ENCODE results near the gene MCC.

Gene MCC

DNA sequence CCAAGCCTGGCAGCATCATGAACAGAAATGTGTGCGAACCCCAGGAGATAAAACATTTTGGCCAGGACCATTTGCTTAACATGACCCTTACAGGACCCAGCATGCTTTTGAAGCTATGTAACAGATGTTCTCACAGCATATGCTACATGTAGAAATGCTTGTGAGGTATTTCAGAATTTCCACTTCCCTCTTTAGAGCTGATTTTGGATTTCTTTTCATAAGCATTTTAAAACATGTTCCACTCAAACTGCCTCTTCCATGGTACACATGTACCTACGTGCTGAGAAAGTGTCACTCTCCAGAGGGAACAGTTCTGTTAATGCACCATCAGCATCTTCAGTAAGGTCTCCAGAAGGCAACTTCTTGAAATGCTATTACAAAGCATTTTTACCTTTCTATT, 37.8 kb downstream of the MCC start:
- Histone ChIP-seq H3K27ac (ENCODE audit: low read depth, low read length) (no peak overlapping the region), H3K4me3 (ENCODE audit: low read length) (no peak overlapping the region), H3K9ac (ENCODE audit: low read depth, low read length) (no peak overlapping the region), H3K4me1 (ENCODE audit: insufficient read depth, low read length) (no peaks in the 10 kb centered on the region), H3K9me3 (ENCODE audit: insufficient read depth, low read depth, low read length) (no peaks in the 10 kb centered on the region), H3K36me3 (ENCODE audit: insufficient read depth, low read length) (no peaks in the 10 kb centered on the region), H3K27me3 (ENCODE audit: insufficient read depth, low read length) (no peaks in the 10 kb centered on the region)
- 87% methylated on average over 2 of the region's 2 CpGs for WGBS

DNA sequence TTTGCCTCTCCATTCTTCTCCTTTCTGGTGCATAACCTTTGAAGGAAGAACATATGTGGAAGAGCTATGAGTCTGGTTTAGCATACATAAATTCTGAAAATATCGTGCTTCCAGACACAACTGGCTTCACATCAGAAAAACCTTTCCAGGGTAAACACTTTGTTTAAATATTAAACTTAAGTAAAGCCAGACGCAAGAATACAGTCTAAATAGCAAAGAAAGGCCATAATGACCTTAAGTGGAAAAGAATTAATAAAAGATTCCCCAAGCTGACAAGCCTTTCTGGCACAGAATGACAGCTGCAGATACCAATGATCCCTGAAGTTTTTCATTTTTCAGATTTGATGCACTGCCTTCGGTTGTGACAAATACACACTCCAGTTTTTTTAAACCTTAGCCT, 40.0 kb downstream of the MCC start:
- H3K4me3 ChIP-seq (ENCODE audit: low read length), result no peak overlapping the region
- WGBS, result 91% methylated on average over 3 of the region's 3 CpGs
- no peaks in the 10 kb centered on the region for H3K27me3 ChIP-seq (ENCODE audit: insufficient read depth, low read length)
- no peak overlapping the region for H3K27ac ChIP-seq (ENCODE audit: low read depth, low read length)
- no peaks in the 10 kb centered on the region for H3K36me3 ChIP-seq (ENCODE audit: insufficient read depth, low read length)
- H3K9ac ChIP-seq (ENCODE audit: low read depth, low read length), result no peak overlapping the region
- no peaks in the 10 kb centered on the region for H3K4me1 ChIP-seq (ENCODE audit: insufficient read depth, low read length)
- no peaks in the 10 kb centered on the region for H3K9me3 ChIP-seq (ENCODE audit: insufficient read depth, low read depth, low read length)

DNA sequence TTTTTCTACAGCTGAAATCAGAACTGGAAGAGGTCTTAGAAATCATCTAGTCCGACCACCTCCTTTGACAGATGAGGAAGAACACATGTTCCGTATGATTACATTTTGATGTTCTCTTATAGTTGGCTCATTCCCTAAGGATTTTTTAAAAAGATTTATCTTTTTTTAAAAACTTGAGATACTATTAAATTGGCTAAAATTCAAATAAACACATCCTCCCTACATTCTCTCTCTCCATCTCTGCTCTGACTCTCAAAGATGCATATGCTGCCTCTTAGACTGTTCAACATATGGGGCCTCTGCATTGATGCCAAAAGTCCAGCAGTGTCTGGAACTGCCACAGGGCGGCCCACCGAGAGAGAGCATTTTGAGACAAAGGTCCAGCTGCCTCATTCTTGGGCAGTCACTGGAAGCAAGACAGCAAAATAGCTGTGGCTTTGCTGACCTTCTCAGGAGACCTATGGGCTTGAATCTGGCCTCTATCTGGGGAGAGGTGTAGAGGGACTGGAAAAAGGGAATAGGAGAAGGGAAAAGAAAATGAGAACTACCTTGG, 40.7 kb downstream of the MCC start:
- no peaks in the 10 kb centered on the region for H3K4me1 ChIP-seq (ENCODE audit: insufficient read depth, low read length)
- H3K4me3 ChIP-seq (ENCODE audit: low read length), result no peak overlapping the region
- no peaks in the 10 kb centered on the region for H3K36me3 ChIP-seq (ENCODE audit: insufficient read depth, low read length)
- 85% methylated on average over 4 of the region's 4 CpGs for WGBS
- H3K9ac ChIP-seq (ENCODE audit: low read depth, low read length), result no peak overlapping the region
- no peaks in the 10 kb centered on the region for H3K27me3 ChIP-seq (ENCODE audit: insufficient read depth, low read length)
- no peaks in the 10 kb centered on the region for H3K9me3 ChIP-seq (ENCODE audit: insufficient read depth, low read depth, low read length)
- no peak overlapping the region for H3K27ac ChIP-seq (ENCODE audit: low read depth, low read length)

DNA sequence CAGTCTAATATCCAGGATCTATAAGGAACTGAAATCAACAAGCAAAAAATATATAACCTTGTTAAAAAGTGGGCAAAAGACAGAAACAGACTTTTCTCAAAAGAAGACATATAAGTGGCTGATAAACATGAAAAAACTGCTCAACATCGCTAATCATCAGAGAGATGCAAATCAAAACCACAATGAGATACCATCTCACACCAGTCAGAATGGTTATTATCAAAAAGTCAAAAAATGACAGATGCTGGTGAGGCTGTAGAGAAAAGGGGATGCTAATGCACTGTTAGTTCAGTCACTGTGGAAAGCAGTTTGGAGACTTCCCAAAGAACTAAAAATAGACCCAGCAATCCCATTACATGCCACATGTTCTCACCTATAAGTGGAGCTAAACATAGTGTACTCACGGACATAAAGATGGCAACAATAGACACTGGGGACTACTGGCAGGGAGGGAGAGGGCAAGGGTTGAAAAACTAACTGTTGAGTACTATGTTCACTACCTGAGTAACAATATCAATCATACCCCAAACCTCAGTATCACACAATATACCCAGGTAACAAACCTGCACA, 41.8 kb downstream of the MCC start:
- Histone ChIP-seq H3K9me3 (ENCODE audit: insufficient read depth, low read depth, low read length) (no peaks in the 10 kb centered on the region), H3K27me3 (ENCODE audit: insufficient read depth, low read length) (no peaks in the 10 kb centered on the region), H3K36me3 (ENCODE audit: insufficient read depth, low read length) (no peaks in the 10 kb centered on the region), H3K4me1 (ENCODE audit: insufficient read depth, low read length) (no peaks in the 10 kb centered on the region), H3K4me3 (ENCODE audit: low read length) (no peak overlapping the region), H3K9ac (ENCODE audit: low read depth, low read length) (no peak overlapping the region), H3K27ac (ENCODE audit: low read depth, low read length) (no peak overlapping the region)
- 93% methylated on average over 2 of the region's 2 CpGs for WGBS

- Histone ChIP-seq H3K4me1 (ENCODE audit: insufficient read depth, low read length) (no peaks in the 10 kb centered on the region), H3K9ac (ENCODE audit: low read depth, low read length) (no peak overlapping the region), H3K27ac (ENCODE audit: low read depth, low read length) (no peak overlapping the region), H3K27me3 (ENCODE audit: insufficient read depth, low read length) (no peaks in the 10 kb centered on the region), H3K9me3 (ENCODE audit: insufficient read depth, low read depth, low read length) (no peaks in the 10 kb centered on the region), H3K4me3 (ENCODE audit: low read length) (no peak overlapping the region), H3K36me3 (ENCODE audit: insufficient read depth, low read length) (no peaks in the 10 kb centered on the region)
- 91% methylated on average over 1 of the region's 1 CpG for WGBS
Measured at GRCh38 chr5:113437111-113437510, 51.1 kb downstream of the MCC start.

- Histone ChIP-seq H3K9ac (ENCODE audit: low read depth, low read length) (no peak overlapping the region), H3K4me1 (ENCODE audit: insufficient read depth, low read length) (no peaks in the 10 kb centered on the region), H3K4me3 (ENCODE audit: low read length) (no peak overlapping the region), H3K27ac (ENCODE audit: low read depth, low read length) (no peak overlapping the region), H3K36me3 (ENCODE audit: insufficient read depth, low read length) (no peaks in the 10 kb centered on the region), H3K9me3 (ENCODE audit: insufficient read depth, low read depth, low read length) (no peaks in the 10 kb centered on the region), H3K27me3 (ENCODE audit: insufficient read depth, low read length) (no peaks in the 10 kb centered on the region)
- 98% methylated on average over 4 of the region's 4 CpGs for WGBS
Measured at GRCh38 chr5:113435575-113435974, 52.7 kb downstream of the MCC start.

DNA sequence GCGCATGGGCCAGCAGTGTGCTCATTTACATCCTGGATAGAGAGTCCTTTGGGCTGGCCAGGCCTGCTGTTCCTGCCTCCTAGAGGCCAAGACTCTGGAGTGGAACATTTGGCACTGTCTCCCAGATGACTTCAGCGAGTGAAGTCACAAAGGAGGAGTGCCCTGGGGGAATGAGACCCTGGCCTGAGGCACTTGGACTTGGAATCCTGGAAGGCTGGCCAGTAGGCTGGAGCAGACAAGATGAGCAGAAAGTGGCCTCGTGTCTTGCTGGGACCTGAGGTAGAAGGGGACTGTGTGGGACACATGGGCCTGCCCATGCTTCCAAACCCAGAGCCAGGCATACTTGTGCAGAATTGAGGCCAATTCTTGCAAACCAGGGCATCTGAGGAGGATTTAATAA, 53.4 kb downstream of the MCC start, which contains the start of gene TSSK1B:
TSSK1B (minus strand) TSS at position 101 of the 400 bp plus-strand sequence. CDS start 150 bp downstream, outside the sequence.
- Histone ChIP-seq H3K27me3 (ENCODE audit: insufficient read depth, low read length) (no peaks in the 10 kb centered on the region), H3K9me3 (ENCODE audit: insufficient read depth, low read depth, low read length) (no peaks in the 10 kb centered on the region), H3K36me3 (ENCODE audit: insufficient read depth, low read length) (no peaks in the 10 kb centered on the region), H3K9ac (ENCODE audit: low read depth, low read length) (no peak within 1 kb of the TSS), H3K27ac (ENCODE audit: low read depth, low read length) (no peak within 1 kb of the TSS), H3K4me3 (ENCODE audit: low read length) (no peak within 1 kb of the TSS), H3K4me1 (ENCODE audit: insufficient read depth, low read length) (no peaks in the 10 kb centered on the region)
- WGBS, result 77% methylated on average over 3 of the region's 3 CpGs

- Histone ChIP-seq H3K9me3 (ENCODE audit: insufficient read depth, low read depth, low read length) (no peaks in the 10 kb centered on the region), H3K9ac (ENCODE audit: low read depth, low read length) (no peak overlapping the region), H3K36me3 (ENCODE audit: insufficient read depth, low read length) (no peaks in the 10 kb centered on the region), H3K27ac (ENCODE audit: low read depth, low read length) (no peak overlapping the region), H3K4me3 (ENCODE audit: low read length) (no peak overlapping the region), H3K27me3 (ENCODE audit: insufficient read depth, low read length) (no peaks in the 10 kb centered on the region), H3K4me1 (ENCODE audit: insufficient read depth, low read length) (no peaks in the 10 kb centered on the region)
- WGBS, result 94% methylated on average over 38 of the region's 38 CpGs
Measured at GRCh38 chr5:113433862-113434612, 54.2 kb downstream of the MCC start.

- no peak overlapping the region for H3K27ac ChIP-seq (ENCODE audit: low read depth, low read length)
- WGBS, result 81% methylated on average over 21 of the region's 21 CpGs
- no peaks in the 10 kb centered on the region for H3K9me3 ChIP-seq (ENCODE audit: insufficient read depth, low read depth, low read length)
- H3K4me3 ChIP-seq (ENCODE audit: low read length), result no peak overlapping the region
- H3K9ac ChIP-seq (ENCODE audit: low read depth, low read length), result no peak overlapping the region
- no peaks in the 10 kb centered on the region for H3K4me1 ChIP-seq (ENCODE audit: insufficient read depth, low read length)
- no peaks in the 10 kb centered on the region for H3K36me3 ChIP-seq (ENCODE audit: insufficient read depth, low read length)
- H3K27me3 ChIP-seq (ENCODE audit: insufficient read depth, low read length), result no peaks in the 10 kb centered on the region
Measured at GRCh38 chr5:113433071-113433470, 55.2 kb downstream of the MCC start.

- Histone ChIP-seq H3K9ac (ENCODE audit: low read depth, low read length) (no peak overlapping the region), H3K27me3 (ENCODE audit: insufficient read depth, low read length) (no peaks in the 10 kb centered on the region), H3K4me1 (ENCODE audit: insufficient read depth, low read length) (no peaks in the 10 kb centered on the region), H3K4me3 (ENCODE audit: low read length) (no peak overlapping the region), H3K9me3 (ENCODE audit: insufficient read depth, low read depth, low read length) (no peaks in the 10 kb centered on the region), H3K36me3 (ENCODE audit: insufficient read depth, low read length) (no peaks in the 10 kb centered on the region), H3K27ac (ENCODE audit: low read depth, low read length) (no peak overlapping the region)
- 81% methylated on average over 3 of the region's 3 CpGs for WGBS
Measured at GRCh38 chr5:113427871-113428574, 60.2 kb downstream of the MCC start.

GRCh38 chr5:113425909-113426308, 62.3 kb downstream of the MCC start:
- no peaks in the 10 kb centered on the region for H3K36me3 ChIP-seq (ENCODE audit: insufficient read depth, low read length)
- H3K4me1 ChIP-seq (ENCODE audit: insufficient read depth, low read length), result no peaks in the 10 kb centered on the region
- H3K9me3 ChIP-seq (ENCODE audit: insufficient read depth, low read depth, low read length), result no peaks in the 10 kb centered on the region
- no peak overlapping the region for H3K4me3 ChIP-seq (ENCODE audit: low read length)
- H3K9ac ChIP-seq (ENCODE audit: low read depth, low read length), result no peak overlapping the region
- H3K27me3 ChIP-seq (ENCODE audit: insufficient read depth, low read length), result no peaks in the 10 kb centered on the region
- WGBS, result 89% methylated on average over 3 of the region's 3 CpGs
- H3K27ac ChIP-seq (ENCODE audit: low read depth, low read length), result no peak overlapping the region
